ENCODE measurements around the gene FAM168A.

Gene FAM168A

DNA sequence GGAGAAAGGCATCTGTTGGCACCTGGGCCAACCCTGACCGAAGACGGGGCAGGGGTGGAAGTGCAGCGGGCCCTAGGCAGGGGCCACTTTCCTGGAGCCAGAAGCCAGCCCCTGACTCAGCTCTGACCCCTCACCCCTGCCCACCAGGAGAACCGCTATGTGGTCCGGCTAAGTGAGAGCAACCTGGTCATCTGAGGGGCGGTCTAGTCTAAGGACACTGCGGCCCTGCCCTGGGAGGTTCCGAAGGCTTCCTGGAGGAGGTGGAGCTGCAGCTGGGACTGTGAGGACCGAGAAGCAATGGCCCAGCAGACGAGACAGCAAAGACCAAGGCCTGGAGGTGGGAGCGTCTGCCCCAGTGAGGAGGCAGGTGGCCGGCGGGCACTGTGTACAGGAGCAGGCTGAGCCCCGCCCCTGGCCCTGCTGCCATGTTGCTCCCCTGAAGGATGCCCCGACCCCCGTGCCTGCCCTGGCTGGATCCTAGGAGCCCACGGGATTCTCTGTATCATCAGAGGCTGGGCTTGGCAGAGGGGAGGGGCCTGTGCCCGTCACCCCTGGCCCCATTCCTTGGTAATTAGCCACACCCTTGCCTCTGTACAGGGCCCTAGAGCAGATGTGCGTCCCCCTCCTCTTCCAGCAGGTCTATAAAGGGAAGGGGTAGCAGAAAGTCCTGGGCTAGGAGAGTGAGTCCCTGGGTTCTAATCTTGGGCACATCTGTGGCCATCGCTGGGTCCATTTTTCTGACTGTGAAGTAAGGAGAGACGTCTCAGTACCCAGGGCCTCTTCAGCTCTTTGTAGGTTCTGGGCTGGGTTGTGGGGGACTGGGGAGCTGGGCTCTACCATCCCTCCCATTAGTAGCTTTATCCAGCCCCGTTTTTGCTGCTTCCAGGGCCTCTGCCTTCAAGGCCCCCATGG lies 202.4 kb downstream of the FAM168A start:
- no peaks in the 10 kb centered on the region for H3K9me3 Mint-ChIP-seq
- H3K36me3 Mint-ChIP-seq (ENCODE audit: insufficient read depth): peaks cover 58% of the 10 kb centered on the region
- no peak for DNase-seq (ENCODE audit: low spot score in 2 of 2)
- peak overlapping the region; percentile 23 for H3K4me3 Mint-ChIP-seq
- no peaks in the 10 kb centered on the region for H3K27me3 Mint-ChIP-seq
- peaks cover 6% of the 10 kb centered on the region for H3K4me1 Mint-ChIP-seq
- H3K27ac Mint-ChIP-seq (ENCODE audit: low read depth): no peak overlapping the region
- ATAC-seq (replicated peaks; ENCODE audit: extremely low read depth, poor library complexity, severe bottlenecking): no peak

DNA sequence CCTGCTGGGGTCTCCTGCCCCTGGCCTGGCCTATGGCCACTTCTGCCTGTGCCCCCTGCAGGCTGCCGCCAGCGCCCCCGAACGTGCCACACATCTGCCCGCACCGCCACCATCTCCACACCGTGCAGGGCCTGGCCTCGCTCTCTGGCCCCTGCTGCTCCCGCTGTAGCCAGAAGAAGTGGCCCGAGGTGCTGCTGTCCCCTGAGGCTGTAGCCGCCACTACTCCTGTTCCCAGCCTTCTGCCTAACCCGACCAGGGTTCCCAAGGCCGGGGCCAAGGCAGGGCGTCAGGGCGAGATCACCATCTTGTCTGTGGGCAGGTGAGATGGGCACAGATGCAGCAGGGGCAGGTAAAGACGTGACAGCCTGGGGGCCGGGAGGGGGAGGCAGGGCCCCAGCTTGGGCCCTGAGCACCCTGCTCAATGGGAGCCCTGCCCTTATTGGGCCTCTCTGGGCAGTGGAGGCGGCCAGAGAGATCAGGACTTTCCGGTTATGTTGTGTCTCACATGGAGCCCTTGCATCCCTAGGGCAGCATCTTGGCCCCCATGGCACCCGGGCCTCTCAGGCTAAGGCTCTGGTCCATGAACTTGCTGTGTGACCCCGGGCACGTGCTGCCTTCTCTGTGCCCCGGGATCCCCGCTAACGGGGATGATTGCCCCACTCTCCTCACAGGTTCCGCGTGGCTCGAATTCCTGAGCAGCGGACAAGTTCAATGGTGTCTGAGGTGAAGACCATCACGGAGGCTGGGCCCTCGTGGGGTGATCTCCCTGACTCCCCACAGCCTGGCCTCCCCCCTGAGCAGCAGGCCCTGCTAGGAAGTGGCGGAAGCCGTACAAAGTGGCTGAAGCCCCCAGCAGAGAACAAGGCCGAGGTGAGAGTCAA lies 203.3 kb downstream of the FAM168A start:
- Mint-ChIP-seq H3K9me3 (no peaks in the 10 kb centered on the region), H3K4me1 (peaks cover 15% of the 10 kb centered on the region), H3K27ac (ENCODE audit: low read depth) (no peak overlapping the region), H3K27me3 (no peaks in the 10 kb centered on the region), H3K36me3 (ENCODE audit: insufficient read depth) (peaks cover 59% of the 10 kb centered on the region), H3K4me3 (peak overlapping the region; percentile 46)
- ATAC-seq (replicated peaks; ENCODE audit: extremely low read depth, poor library complexity, severe bottlenecking): no peak
- DNase-seq (ENCODE audit: low spot score in 2 of 2): no peak

- no peak overlapping the region for H3K4me3 Mint-ChIP-seq
- H3K4me1 Mint-ChIP-seq: peaks cover 18% of the 10 kb centered on the region
- peaks cover 55% of the 10 kb centered on the region for H3K36me3 Mint-ChIP-seq (ENCODE audit: insufficient read depth)
- peak overlapping the region; percentile 19 for H3K27ac Mint-ChIP-seq (ENCODE audit: low read depth)
- H3K9me3 Mint-ChIP-seq: no peaks in the 10 kb centered on the region
- DNase-seq (ENCODE audit: low spot score in 2 of 2) (peak; percentile 50 to 58), ATAC-seq (replicated peaks; ENCODE audit: extremely low read depth, poor library complexity, severe bottlenecking) (peak; percentile 57)
- H3K27me3 Mint-ChIP-seq: no peaks in the 10 kb centered on the region
Observed at GRCh38 chr11:73393479-73394415, 204.2 kb downstream of the FAM168A start.

GRCh38 chr11:73393011-73393380 lies 204.9 kb downstream of the FAM168A start:
- Mint-ChIP-seq H3K27me3 (no peaks in the 10 kb centered on the region), H3K4me1 (peaks cover 24% of the 10 kb centered on the region), H3K36me3 (ENCODE audit: insufficient read depth) (peaks cover 51% of the 10 kb centered on the region), H3K4me3 (no peak overlapping the region), H3K27ac (ENCODE audit: low read depth) (peak overlapping the region; percentile 75), H3K9me3 (no peaks in the 10 kb centered on the region)
- DNase-seq (ENCODE audit: low spot score in 2 of 2) (no peak), ATAC-seq (replicated peaks; ENCODE audit: extremely low read depth, poor library complexity, severe bottlenecking) (no peak)

DNA sequence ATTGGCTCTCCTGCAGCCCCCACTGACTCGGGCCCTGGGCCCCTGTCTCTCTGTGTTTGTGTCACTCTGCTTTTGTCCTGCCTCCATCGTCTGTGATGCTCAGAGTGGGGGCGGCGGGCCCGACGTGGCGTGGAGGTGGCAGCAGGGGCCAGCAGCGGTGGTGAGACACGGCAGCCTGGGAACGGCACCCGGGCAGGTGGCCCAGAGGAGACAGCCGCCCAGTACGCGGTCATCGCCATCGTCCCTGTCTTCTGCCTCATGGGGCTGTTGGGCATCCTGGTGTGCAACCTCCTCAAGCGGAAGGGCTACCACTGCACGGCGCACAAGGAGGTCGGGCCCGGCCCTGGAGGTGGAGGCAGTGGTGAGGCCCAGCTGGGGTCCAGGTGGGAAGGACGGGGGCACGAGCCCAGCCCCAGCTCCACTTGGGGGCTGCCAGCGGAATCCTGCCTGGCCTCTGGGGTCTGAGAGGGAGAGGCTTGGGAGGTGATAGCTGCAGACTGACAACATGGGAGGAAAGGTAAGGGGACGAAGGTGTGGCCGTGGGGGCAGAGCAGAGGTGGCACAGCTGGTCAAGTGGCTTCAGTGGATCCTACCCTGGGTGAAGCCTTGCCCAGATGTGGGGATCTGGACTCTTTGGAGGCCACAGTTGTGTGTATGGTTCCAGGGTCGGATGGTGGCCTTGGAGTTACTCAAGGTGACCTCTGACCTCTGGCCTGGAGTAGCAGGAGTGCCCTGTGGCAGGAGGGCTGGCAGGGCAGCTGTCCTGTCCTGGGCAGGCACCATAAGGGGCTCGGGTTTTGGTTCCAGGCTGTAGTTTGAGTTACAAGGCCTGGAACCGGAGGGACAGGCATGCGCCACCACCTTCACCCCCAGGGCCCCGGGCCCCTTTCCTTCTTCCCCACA lies 205.6 kb downstream of the FAM168A start:
- Mint-ChIP-seq H3K27me3 (no peaks in the 10 kb centered on the region), H3K4me3 (no peak overlapping the region), H3K36me3 (ENCODE audit: insufficient read depth) (peaks cover 46% of the 10 kb centered on the region), H3K27ac (ENCODE audit: low read depth) (peak overlapping the region; percentile 75), H3K9me3 (no peaks in the 10 kb centered on the region), H3K4me1 (peaks cover 29% of the 10 kb centered on the region)
- no peak for ATAC-seq (replicated peaks; ENCODE audit: extremely low read depth, poor library complexity, severe bottlenecking)
- no peak for DNase-seq (ENCODE audit: low spot score in 2 of 2)

- H3K4me3 Mint-ChIP-seq: no peak overlapping the region
- H3K27me3 Mint-ChIP-seq: no peaks in the 10 kb centered on the region
- peaks cover 34% of the 10 kb centered on the region for H3K4me1 Mint-ChIP-seq
- no peak overlapping the region for H3K27ac Mint-ChIP-seq (ENCODE audit: low read depth)
- DNase-seq (ENCODE audit: low spot score in 2 of 2) (no peak), ATAC-seq (replicated peaks; ENCODE audit: extremely low read depth, poor library complexity, severe bottlenecking) (no peak)
- H3K36me3 Mint-ChIP-seq (ENCODE audit: insufficient read depth): peaks cover 40% of the 10 kb centered on the region
- H3K9me3 Mint-ChIP-seq: no peaks in the 10 kb centered on the region
Observed at GRCh38 chr11:73391665-73392064, 206.2 kb downstream of the FAM168A start.

GRCh38 chr11:73390601-73391565 lies 207.0 kb downstream of the FAM168A start:
- Mint-ChIP-seq H3K4me1 (peaks cover 34% of the 10 kb centered on the region), H3K27me3 (no peaks in the 10 kb centered on the region), H3K36me3 (ENCODE audit: insufficient read depth) (peaks cover 41% of the 10 kb centered on the region), H3K9me3 (no peaks in the 10 kb centered on the region), H3K27ac (ENCODE audit: low read depth) (peak overlapping the region; percentile 75), H3K4me3 (no peak overlapping the region)
- ATAC-seq (replicated peaks; ENCODE audit: extremely low read depth, poor library complexity, severe bottlenecking) (no peak), DNase-seq (ENCODE audit: low spot score in 2 of 2) (no peak)

GRCh38 chr11:73389916-73390315 lies 208.0 kb downstream of the FAM168A start:
- Mint-ChIP-seq H3K9me3 (no peaks in the 10 kb centered on the region), H3K27ac (ENCODE audit: low read depth) (peak overlapping the region; percentile 75), H3K4me3 (no peak overlapping the region), H3K4me1 (peaks cover 41% of the 10 kb centered on the region), H3K36me3 (ENCODE audit: insufficient read depth) (peaks cover 42% of the 10 kb centered on the region), H3K27me3 (no peaks in the 10 kb centered on the region)
- DNase-seq (ENCODE audit: low spot score in 2 of 2): no peak
- ATAC-seq (replicated peaks; ENCODE audit: extremely low read depth, poor library complexity, severe bottlenecking): no peak

- DNase-seq (ENCODE audit: low spot score in 2 of 2): no peak
- peaks cover 41% of the 10 kb centered on the region for H3K36me3 Mint-ChIP-seq (ENCODE audit: insufficient read depth)
- peaks cover 49% of the 10 kb centered on the region for H3K4me1 Mint-ChIP-seq
- H3K9me3 Mint-ChIP-seq: no peaks in the 10 kb centered on the region
- ATAC-seq (replicated peaks; ENCODE audit: extremely low read depth, poor library complexity, severe bottlenecking): no peak
- H3K27me3 Mint-ChIP-seq: no peaks in the 10 kb centered on the region
- H3K27ac Mint-ChIP-seq (ENCODE audit: low read depth): peak overlapping the region; percentile 75
- no peak overlapping the region for H3K4me3 Mint-ChIP-seq
Observed at GRCh38 chr11:73389134-73389525, 208.8 kb downstream of the FAM168A start.

DNA sequence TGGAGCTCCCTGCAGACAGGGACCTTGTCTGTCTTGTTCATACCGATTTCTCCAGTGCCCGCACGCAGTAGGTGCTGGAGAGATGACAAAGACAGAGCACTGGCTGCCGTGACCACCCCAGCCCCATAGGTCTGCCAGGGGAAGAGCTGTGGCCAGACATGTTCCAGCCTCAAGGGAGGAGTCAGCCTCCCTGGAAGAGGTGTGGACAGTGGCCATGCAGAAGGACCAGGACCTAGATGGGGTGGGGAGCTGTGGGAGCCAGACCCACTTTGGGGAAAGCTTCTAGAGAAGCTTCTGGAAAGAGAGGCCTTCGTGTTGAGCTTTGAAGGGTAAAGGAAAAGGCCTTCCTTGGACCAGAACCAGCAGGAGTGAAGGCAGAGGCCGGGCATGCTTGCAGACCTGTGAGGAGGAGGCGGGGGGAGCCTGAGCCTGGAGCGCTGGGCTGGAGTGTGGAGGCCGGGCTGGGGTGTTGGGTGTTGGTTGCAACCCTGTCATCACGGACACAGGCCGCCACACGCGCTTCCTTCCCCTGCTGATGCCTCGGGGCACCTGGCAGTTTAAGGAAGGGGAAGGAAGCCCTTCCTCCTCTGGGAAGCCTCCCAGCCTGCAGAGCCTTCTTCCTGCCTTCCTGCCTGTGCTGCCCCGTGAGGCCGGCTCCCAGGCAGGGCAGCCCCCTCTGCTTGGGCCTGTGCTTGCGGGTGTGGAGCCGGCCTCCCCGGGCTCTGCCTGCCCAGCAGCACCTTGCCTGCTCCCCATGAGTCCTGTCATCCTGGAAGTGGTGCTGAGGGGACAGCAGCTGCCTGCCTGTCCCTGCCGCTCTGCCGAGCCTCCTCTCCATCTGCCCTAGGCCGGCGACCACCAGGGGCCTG lies 209.4 kb downstream of the FAM168A start:
- Mint-ChIP-seq H3K27ac (ENCODE audit: low read depth) (peak overlapping the region; percentile 89), H3K4me3 (peak overlapping the region; percentile 50), H3K27me3 (no peaks in the 10 kb centered on the region), H3K36me3 (ENCODE audit: insufficient read depth) (peaks cover 43% of the 10 kb centered on the region), H3K9me3 (no peaks in the 10 kb centered on the region), H3K4me1 (peaks cover 55% of the 10 kb centered on the region)
- no peak for ATAC-seq (replicated peaks; ENCODE audit: extremely low read depth, poor library complexity, severe bottlenecking)
- no peak for DNase-seq (ENCODE audit: low spot score in 2 of 2)

Data from central memory CD8-positive, alpha-beta T cell (primary cell).